Measurements from ENCODE around the gene CRACDL. TPM values are rescaled to one million over a fixed set of nuclear protein-coding genes. Genes with fewer than 3 reads are reported as not detected.

CRACDL gene
- total RNA-seq, 1 experiment from 2014 or later: 1.1 TPM

DNA sequence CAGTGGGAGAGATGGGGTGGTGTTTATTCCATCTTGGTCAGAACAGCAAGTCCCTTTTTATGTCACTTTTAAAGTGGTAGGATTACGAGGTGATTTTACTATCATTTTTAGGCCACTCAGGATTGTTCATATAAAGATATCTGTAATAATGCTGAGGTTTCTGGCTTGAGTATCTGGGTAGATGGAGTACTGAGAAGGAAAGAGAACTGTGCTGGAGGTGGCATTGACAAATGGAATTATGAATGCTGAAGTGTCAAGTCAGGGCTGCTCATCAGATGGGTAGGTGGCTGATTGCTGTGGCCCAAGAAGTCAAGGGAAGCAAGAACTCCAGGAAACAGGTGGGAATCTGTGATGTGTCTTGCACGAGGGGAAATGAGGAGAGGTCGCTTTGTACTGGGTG, 119.7 kb downstream of the CRACDL start:
- no peak overlapping the region for H3K4me3 Mint-ChIP-seq (ENCODE audit: unreplicated experiment)
- CTCF ChIA-PET: interaction anchor here (0.7 kb wide), 1 partner anchor 33 kb away, joined by 3 read pairs; no protein-coding TSS in a partner anchor
- Histone ChIP-seq H3K36me3 (ENCODE audit: control insufficient read depth, insufficient read depth, low read length) (no peaks in the 10 kb centered on the region; the same call in 1 of the 2 replicates), H3K27me3 (replicated peaks; ENCODE audit: control insufficient read depth, insufficient read depth, low read length) (no peaks in the 10 kb centered on the region), H3K9me3 (no peaks in the 10 kb centered on the region; the same call in none of the 2 replicates), H3K4me1 (peaks cover 7% of the 10 kb centered on the region), H3K4me3 (ENCODE audit: low read depth, low read length) (no peak overlapping the region)
- peaks cover 7% of the 10 kb centered on the region for H3K4me1 Mint-ChIP-seq (ENCODE audit: low read depth, unreplicated experiment)
- no peak overlapping the region for H3K27ac Mint-ChIP-seq (ENCODE audit: unreplicated experiment)
- intact Hi-C loops (cut with micrococcal nuclease; ENCODE audit: unreplicated experiment): no loop called here
- POLR2A ChIA-PET: no interaction called here
- no peaks in the 10 kb centered on the region for H3K27me3 Mint-ChIP-seq (ENCODE audit: insufficient read depth, unreplicated experiment)
- BruUV-seq (replicated peaks): no TSS peak
- no peak for DNase-seq
- H3K36me3 Mint-ChIP-seq (ENCODE audit: insufficient read depth, unreplicated experiment): no peaks in the 10 kb centered on the region
- no peak for TF ChIP-seq CTCF (IDR thresholded peaks at IDR 0.05; ENCODE audit: insufficient read depth in 1 of 2, low read depth in 1 of 2, low read length in 1 of 2, severe bottlenecking in 1 of 2, unreplicated experiment in 1 of 2)
- no peaks in the 10 kb centered on the region for H3K9me3 Mint-ChIP-seq (ENCODE audit: unreplicated experiment)

GRCh38 chr2:98815795-98816194, 120.2 kb downstream of the CRACDL start:
- no peak overlapping the region for H3K27ac Mint-ChIP-seq (ENCODE audit: unreplicated experiment)

DNA sequence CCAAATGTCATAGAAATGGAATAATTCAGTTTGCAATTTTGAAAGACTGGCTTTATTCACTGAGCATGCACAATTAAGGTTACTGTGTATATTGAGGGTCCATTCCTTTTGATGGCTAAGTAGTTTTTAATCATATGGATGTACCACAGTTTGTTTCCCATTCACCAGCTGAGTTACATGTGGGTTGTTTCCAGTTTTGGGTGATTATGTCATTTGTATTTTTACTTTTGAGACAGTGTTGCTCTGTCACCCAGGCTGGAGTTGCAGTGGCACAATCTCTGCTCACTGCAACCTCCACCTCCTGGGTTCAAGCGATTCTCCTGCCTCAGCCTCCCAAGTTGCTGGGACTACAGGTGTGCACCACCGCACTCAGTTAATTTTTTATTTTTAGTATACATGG, 124.3 kb downstream of the CRACDL start:
- CTCF ChIA-PET: no interaction called here
- H3K9me3 Mint-ChIP-seq (ENCODE audit: unreplicated experiment): no peaks in the 10 kb centered on the region

More at GRCh38 chr2:98815795-98816194, 120.2 kb downstream of the CRACDL start:
- Mint-ChIP-seq H3K27me3 (ENCODE audit: insufficient read depth, unreplicated experiment) (no peaks in the 10 kb centered on the region), H3K4me3 (ENCODE audit: unreplicated experiment) (no peak overlapping the region), H3K9me3 (ENCODE audit: unreplicated experiment) (no peaks in the 10 kb centered on the region), H3K4me1 (ENCODE audit: low read depth, unreplicated experiment) (peaks cover 9% of the 10 kb centered on the region), H3K36me3 (ENCODE audit: insufficient read depth, unreplicated experiment) (no peaks in the 10 kb centered on the region)
- H3K4me1 ChIP-seq: peaks cover 5% of the 10 kb centered on the region
- ChIA-PET POLR2A (no interaction called here), CTCF (interaction anchor here (0.7 kb wide), 1 partner anchor 33 kb away, joined by 3 read pairs; no protein-coding TSS in a partner anchor)
- intact Hi-C loops (cut with micrococcal nuclease; ENCODE audit: unreplicated experiment): no loop called here
- H3K27me3 ChIP-seq (replicated peaks; ENCODE audit: control insufficient read depth, insufficient read depth, low read length): no peaks in the 10 kb centered on the region
- no TSS peak for BruUV-seq (replicated peaks)
- H3K36me3 ChIP-seq (ENCODE audit: control insufficient read depth, insufficient read depth, low read length): no peaks in the 10 kb centered on the region; the same call in 1 of the 2 replicates
- TF ChIP-seq CTCF (IDR thresholded peaks at IDR 0.05; ENCODE audit: insufficient read depth in 1 of 2, low read depth in 1 of 2, low read length in 1 of 2, severe bottlenecking in 1 of 2, unreplicated experiment in 1 of 2): no peak
- no peak for DNase-seq
- H3K9me3 ChIP-seq: no peaks in the 10 kb centered on the region; the same call in none of the 2 replicates
- H3K4me3 ChIP-seq (ENCODE audit: low read depth, low read length): no peak overlapping the region

More for the DNA sequence above, 124.3 kb downstream of the CRACDL start:
- Histone ChIP-seq H3K36me3 (ENCODE audit: control insufficient read depth, insufficient read depth, low read length) (no peaks in the 10 kb centered on the region), H3K4me1 (peaks cover 9% of the 10 kb centered on the region), H3K4me3 (ENCODE audit: low read depth, low read length) (no peak overlapping the region), H3K27me3 (replicated peaks; ENCODE audit: control insufficient read depth, insufficient read depth, low read length) (no peaks in the 10 kb centered on the region), H3K9me3 (no peaks in the 10 kb centered on the region; the same call in none of the 2 replicates)
- no peak overlapping the region for H3K4me3 Mint-ChIP-seq (ENCODE audit: unreplicated experiment)
- intact Hi-C loops (cut with micrococcal nuclease; ENCODE audit: unreplicated experiment): no loop called here
- no TSS peak for BruUV-seq (replicated peaks)
- H3K27me3 Mint-ChIP-seq (ENCODE audit: insufficient read depth, unreplicated experiment): no peaks in the 10 kb centered on the region
- H3K4me1 Mint-ChIP-seq (ENCODE audit: low read depth, unreplicated experiment): peaks cover 13% of the 10 kb centered on the region
- no peaks in the 10 kb centered on the region for H3K36me3 Mint-ChIP-seq (ENCODE audit: insufficient read depth, unreplicated experiment)
- no peak for TF ChIP-seq CTCF (IDR thresholded peaks at IDR 0.05; ENCODE audit: insufficient read depth in 1 of 2, low read depth in 1 of 2, low read length in 1 of 2, severe bottlenecking in 1 of 2, unreplicated experiment in 1 of 2)
- DNase-seq: no peak
- POLR2A ChIA-PET: interaction anchor here (0.6 kb wide), 1 partner anchor 91 kb away, joined by 4 read pairs; no protein-coding TSS in a partner anchor
- no peak overlapping the region for H3K27ac Mint-ChIP-seq (ENCODE audit: unreplicated experiment)
